Bone marrow (tissue), 2 donors: ENCODE measurements around the gene CCDC197.

Experiments
- DNase-seq, 2 donors: peaks; one replicate each; lab custom pipeline; 2025; lab: John Stamatoyannopoulos, UW

Gene CCDC197

DNA sequence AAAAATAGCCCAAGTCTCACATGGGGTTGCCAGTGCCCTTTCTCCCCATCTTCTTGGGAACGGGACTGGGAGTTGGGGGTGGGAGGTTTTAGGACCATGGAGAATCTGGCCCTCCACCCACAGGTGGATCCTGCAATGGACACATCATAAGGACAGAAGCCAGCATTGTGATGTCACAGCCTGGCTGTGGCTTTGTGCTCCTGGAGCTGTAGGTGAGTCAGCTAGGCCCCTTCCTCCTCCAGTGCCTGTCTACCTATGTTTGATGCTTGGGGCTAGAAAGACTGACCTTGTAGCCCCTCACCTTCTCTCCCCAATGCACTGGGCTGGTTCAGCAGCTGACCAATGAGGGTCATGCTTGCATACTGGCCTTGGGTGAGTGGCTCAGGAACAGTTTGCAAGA, at the start of gene CCDC197:
CCDC197 (plus strand) TSS at position 220 of the 400 bp plus-strand sequence. CDS start 831 bp downstream, outside the sequence.
- no peak for DNase-seq

DNA sequence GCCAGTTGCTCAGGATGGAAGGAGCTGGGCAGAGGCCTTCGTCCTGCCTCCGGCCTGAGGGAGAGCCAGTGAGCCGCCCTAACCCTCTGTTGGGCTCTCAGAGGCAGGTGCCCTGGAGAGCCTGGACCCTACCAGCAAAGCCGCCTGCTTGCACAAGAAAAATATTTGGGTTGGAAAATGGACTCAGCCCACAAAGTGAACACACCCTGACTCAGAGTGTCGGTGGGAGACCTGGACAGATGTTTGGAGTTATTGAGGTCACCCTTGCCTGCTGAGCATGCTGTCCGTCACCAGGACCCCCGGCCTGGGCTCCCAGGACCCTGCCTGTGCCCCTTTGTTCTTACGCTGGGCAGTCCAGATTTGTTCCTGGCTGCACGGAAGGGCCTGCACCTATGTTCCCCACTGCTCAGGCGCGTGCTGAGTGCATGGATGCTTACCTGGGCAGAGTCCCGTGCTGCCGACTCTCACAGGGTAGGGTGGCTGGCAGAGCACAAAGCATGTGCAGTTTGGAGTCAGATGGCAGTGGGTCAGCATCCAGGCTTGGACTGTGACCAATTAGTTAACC, 47.5 kb upstream of the CCDC197 start:
- DNase-seq = no peak

- DNase-seq = no peak
Observed at GRCh38 chr14:93950948-93951634, 46.0 kb upstream of the CCDC197 start.

DNA sequence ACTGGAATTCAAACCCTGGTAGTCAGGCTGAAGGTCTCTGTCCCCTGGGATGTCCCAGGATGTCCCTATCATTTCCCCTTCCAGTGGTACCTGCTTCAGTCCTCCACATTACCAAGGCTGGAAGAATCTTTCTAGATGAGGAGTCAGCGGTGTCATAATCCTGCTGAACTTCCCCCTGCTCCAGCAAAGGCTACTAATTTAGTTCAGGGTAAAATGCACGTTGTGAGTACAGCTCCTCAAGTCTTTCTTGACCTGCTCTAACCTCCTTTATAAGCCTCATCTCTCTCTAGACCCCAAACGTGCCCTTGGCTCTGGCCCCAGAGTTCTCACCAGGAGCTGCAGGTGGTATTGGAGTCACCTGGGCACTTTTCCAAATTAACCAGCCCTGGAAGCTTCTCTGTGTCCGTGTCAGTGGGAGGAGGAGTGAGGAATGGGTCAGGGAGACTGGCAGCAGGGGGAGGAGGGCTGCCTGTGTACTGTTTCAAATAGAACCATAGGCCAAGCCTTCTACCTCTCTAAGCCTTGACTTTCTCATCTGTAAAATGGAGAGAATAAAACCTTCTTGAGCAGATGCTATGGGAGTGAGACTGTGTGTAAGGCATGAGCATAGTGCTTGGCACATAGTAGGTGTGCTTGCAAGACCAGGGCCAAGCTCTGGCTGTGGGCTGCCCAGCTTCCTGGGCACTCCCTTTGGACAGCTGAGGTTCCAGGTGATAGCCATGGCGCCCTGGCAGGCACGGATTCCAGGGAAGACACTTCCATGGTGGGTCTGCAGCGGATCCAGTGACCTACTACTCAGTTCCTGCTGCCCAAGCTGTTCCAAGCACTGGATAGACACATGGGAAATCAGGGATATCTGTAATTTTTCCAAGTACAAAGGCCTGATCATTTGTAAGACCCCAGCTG, 45.2 kb upstream of the CCDC197 start:
- no peak for DNase-seq

GRCh38 chr14:93952829-93953228, 44.3 kb upstream of the CCDC197 start:
- DNase-seq = no peak

DNA sequence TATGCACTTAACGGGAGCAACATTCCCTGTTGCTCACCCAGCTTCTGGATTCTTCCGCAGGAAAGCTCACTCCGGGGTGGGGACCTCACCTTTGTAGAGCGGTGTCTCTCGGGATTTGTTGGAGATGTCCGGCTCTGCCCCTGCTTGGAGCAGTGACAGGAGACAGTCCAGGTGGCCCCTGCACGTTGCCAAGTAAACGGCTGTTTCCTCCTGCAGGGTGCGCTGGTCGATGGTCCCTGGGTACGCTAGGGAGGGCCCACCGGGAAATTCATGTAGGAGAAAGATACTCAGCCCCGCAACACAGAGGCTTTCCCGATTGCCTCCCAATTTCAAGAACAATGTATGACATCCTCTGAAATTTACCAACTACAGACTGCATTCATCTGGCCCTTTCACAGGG, 43.8 kb upstream of the CCDC197 start:
- no peak for DNase-seq

- no peak for DNase-seq
Observed at GRCh38 chr14:93953739-93954515, 43.2 kb upstream of the CCDC197 start.

- DNase-seq = no peak
Observed at GRCh38 chr14:93954516-93954830, 42.6 kb upstream of the CCDC197 start.

GRCh38 chr14:93954900-93955849, 41.9 kb upstream of the CCDC197 start:
- peak; percentile 42 to 72 for DNase-seq

- DNase-seq = no peak
Observed at GRCh38 chr14:93955850-93956481, 41.1 kb upstream of the CCDC197 start.

- no peak for DNase-seq
Observed at GRCh38 chr14:93956514-93957332, 40.4 kb upstream of the CCDC197 start.

GRCh38 chr14:93957333-93957710, 39.8 kb upstream of the CCDC197 start:
- no peak for DNase-seq

DNA sequence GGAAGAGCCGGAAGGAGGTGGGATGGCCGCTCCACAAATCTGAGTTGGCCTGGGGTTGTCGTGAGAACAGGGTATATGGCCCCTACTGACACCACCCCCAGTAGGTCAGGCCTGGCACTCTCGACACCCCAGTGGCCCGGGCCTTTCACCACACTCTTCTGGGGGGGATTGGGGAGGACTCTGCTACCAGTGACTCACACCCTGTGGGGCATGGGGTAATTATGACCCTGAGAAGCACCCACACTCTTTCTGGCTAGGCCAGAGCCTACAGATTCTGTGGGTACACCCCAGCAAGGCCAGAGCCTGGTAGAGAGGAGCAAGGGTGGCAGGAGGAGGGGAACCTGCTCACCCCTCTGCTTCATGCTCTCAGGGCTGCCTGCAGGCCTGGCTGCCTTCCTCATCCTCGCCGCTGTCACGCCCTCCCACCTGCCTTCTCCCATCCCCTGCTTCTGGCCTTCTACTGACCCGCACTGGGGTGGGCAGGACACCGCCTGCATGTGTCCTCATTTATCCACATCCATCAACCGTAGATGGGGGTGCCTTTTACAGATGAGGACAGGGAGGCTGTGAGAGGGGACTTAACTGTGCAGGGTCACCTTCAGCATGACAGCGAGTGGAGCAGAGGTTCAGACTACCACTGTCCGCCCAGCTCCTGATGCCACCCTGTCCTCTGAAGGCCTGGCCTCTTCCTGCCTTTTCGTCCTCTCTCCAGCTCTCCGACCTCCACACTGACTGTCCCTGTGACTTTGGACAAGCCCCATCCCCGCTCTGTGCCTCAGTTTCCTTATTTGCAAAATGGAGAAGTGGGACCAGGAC, 39.1 kb upstream of the CCDC197 start:
- no peak for DNase-seq

GRCh38 chr14:93958567-93959238, 38.4 kb upstream of the CCDC197 start:
- DNase-seq = no peak

DNA sequence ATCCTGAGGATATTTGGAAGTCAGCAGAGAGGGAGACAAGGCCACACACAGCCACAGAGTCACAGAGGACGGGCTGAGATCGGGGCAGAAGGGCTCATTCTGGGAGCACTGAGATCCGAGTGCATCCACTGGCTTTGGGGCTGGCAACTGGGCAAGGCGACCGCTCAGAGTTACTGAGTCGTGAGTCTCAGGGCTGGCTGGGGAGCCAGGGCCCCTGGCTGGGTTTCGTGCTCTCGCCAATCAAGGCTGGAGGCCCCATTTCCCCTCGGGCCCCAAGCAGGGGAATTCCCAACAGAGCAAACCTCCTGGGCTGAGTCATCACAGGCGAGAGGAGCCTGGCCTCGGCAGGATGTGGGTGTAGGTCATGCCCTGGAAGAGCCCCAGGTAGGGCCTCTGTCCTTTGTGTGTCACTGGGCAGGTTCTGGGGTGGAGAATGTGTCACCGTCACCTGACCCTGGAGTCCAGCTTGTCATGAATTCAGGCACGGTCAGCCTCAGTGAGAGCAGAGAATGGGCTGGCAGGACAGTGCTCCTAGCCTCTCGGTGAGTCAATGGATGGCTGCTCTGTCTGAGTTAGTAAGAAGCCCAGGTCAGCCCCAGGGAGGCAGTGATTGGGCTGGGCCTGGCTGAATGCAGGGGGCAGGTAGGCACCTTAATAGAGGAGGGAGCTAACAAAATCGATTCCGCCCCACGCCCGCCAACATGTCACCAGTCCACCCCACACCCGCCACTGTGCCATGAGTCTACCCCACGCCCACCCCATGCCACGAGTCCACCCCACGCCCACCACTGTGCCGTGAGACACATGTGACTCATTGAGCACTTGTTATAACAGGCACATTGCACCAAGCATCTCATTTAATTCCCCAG, 37.6 kb upstream of the CCDC197 start:
- DNase-seq = peak; percentile 77 to 79

GRCh38 chr14:93960108-93960475, 37.0 kb upstream of the CCDC197 start:
- DNase-seq = no peak

GRCh38 chr14:93960774-93961438, 36.2 kb upstream of the CCDC197 start:
- no peak for DNase-seq
